Measurements from ENCODE around the gene MANEAL.

The MANEAL gene

GRCh38 chr1:37793773-37794371 is at the start of gene MANEAL:
TSS of gene MANEAL (plus strand) at chr1:37793847. CDS start at chr1:37794183, 336 bp downstream.
- Histone ChIP-seq H3K27ac (ENCODE audit: low read length) (no peak within 1 kb of the TSS), H3K4me3 (ENCODE audit: low read length in 2 of 2) (peak within 1 kb of the TSS; percentile 25 to 76), H3K4me1 (ENCODE audit: control insufficient read depth, insufficient read depth, low read length) (peaks cover 9% of the 10 kb centered on the region), H3K36me3 (ENCODE audit: control insufficient read depth in 2 of 2, insufficient read depth in 2 of 2, low read length in 2 of 2) (peaks cover 0 to 3% of the 10 kb centered on the region in 2 donors), H3K27me3 (ENCODE audit: control insufficient read depth in 1 of 2, insufficient read depth in 2 of 2, low read length in 2 of 2) (peaks cover 0 to 8% of the 10 kb centered on the region in 2 donors), H3K9ac (ENCODE audit: low read length in 2 of 2) (no peak within 1 kb of the TSS), H3K9me3 (ENCODE audit: control insufficient read depth in 2 of 2, low read length in 2 of 2) (no peaks in the 10 kb centered on the region)

- Histone ChIP-seq H3K27me3 (ENCODE audit: control insufficient read depth in 1 of 2, insufficient read depth in 2 of 2, low read length in 2 of 2) (peaks cover 5% of the 10 kb centered on the region in 2 donors), H3K4me1 (ENCODE audit: control insufficient read depth, insufficient read depth, low read length) (no peaks in the 10 kb centered on the region), H3K27ac (ENCODE audit: low read length) (no peak overlapping the region), H3K4me3 (ENCODE audit: low read length in 2 of 2) (no peak overlapping the region), H3K36me3 (ENCODE audit: control insufficient read depth in 2 of 2, insufficient read depth in 2 of 2, low read length in 2 of 2) (no peaks in the 10 kb centered on the region), H3K9me3 (ENCODE audit: control insufficient read depth in 2 of 2, low read length in 2 of 2) (peaks cover 5 to 11% of the 10 kb centered on the region in 2 donors), H3K9ac (ENCODE audit: low read length in 2 of 2) (no peak overlapping the region)
Observed at GRCh38 chr1:37746806-37747205, 46.8 kb upstream of the MANEAL start.

DNA sequence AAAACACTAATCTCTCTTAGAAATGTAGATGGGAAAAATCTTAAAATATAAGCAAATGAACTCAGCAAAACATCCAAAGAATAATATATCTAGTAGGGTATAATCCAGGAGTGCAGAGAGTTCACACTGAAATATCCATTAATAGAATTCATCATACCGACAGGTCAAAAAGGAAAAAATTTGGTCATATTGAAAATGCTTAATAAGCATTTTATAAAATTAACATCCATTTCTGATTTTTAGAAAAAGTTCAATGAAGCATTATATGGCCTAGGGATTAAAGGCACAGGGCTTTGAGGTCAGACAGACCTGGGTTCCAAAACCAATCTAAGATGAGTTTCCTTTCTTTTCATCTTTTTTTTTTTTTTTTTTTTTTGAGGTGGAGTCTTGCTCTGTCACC is 45.1 kb upstream of the MANEAL start:
- no peaks in the 10 kb centered on the region for H3K4me1 ChIP-seq (ENCODE audit: control insufficient read depth, insufficient read depth, low read length)
- H3K4me3 ChIP-seq (ENCODE audit: low read length in 2 of 2), result no peak overlapping the region
- H3K27ac ChIP-seq (ENCODE audit: low read length), result no peak overlapping the region
- no peak overlapping the region for H3K9ac ChIP-seq (ENCODE audit: low read length in 2 of 2)
- no peaks in the 10 kb centered on the region for H3K36me3 ChIP-seq (ENCODE audit: control insufficient read depth in 2 of 2, insufficient read depth in 2 of 2, low read length in 2 of 2)
- H3K9me3 ChIP-seq (ENCODE audit: control insufficient read depth in 2 of 2, low read length in 2 of 2), result peaks cover 5 to 6% of the 10 kb centered on the region in 2 donors
- peaks cover 9 to 14% of the 10 kb centered on the region in 2 donors for H3K27me3 ChIP-seq (ENCODE audit: control insufficient read depth in 1 of 2, insufficient read depth in 2 of 2, low read length in 2 of 2)

GRCh38 chr1:37752213-37752582 is 41.4 kb upstream of the MANEAL start:
- Histone ChIP-seq H3K27ac (ENCODE audit: low read length) (no peak overlapping the region), H3K27me3 (ENCODE audit: control insufficient read depth in 1 of 2, insufficient read depth in 2 of 2, low read length in 2 of 2) (peaks cover 22 to 25% of the 10 kb centered on the region in 2 donors), H3K4me1 (ENCODE audit: control insufficient read depth, insufficient read depth, low read length) (no peaks in the 10 kb centered on the region), H3K9ac (ENCODE audit: low read length in 2 of 2) (no peak overlapping the region), H3K9me3 (ENCODE audit: control insufficient read depth in 2 of 2, low read length in 2 of 2) (no peaks in the 10 kb centered on the region), H3K36me3 (ENCODE audit: control insufficient read depth in 2 of 2, insufficient read depth in 2 of 2, low read length in 2 of 2) (no peaks in the 10 kb centered on the region), H3K4me3 (ENCODE audit: low read length in 2 of 2) (no peak overlapping the region)

- H3K36me3 ChIP-seq (ENCODE audit: control insufficient read depth in 2 of 2, insufficient read depth in 2 of 2, low read length in 2 of 2), result no peaks in the 10 kb centered on the region
- peak overlapping the region in 1 of 2 donors; percentile 47 for H3K4me3 ChIP-seq (ENCODE audit: low read length in 2 of 2)
- no peaks in the 10 kb centered on the region for H3K4me1 ChIP-seq (ENCODE audit: control insufficient read depth, insufficient read depth, low read length)
- peaks cover 24 to 26% of the 10 kb centered on the region in 2 donors for H3K27me3 ChIP-seq (ENCODE audit: control insufficient read depth in 1 of 2, insufficient read depth in 2 of 2, low read length in 2 of 2)
- H3K9ac ChIP-seq (ENCODE audit: low read length in 2 of 2), result no peak overlapping the region
- no peaks in the 10 kb centered on the region for H3K9me3 ChIP-seq (ENCODE audit: control insufficient read depth in 2 of 2, low read length in 2 of 2)
- H3K27ac ChIP-seq (ENCODE audit: low read length), result no peak overlapping the region
Observed at GRCh38 chr1:37752583-37753471, 40.8 kb upstream of the MANEAL start.

- no peaks in the 10 kb centered on the region for H3K36me3 ChIP-seq (ENCODE audit: control insufficient read depth in 2 of 2, insufficient read depth in 2 of 2, low read length in 2 of 2)
- H3K4me1 ChIP-seq (ENCODE audit: control insufficient read depth, insufficient read depth, low read length), result no peaks in the 10 kb centered on the region
- peaks cover 30 to 32% of the 10 kb centered on the region in 2 donors for H3K27me3 ChIP-seq (ENCODE audit: control insufficient read depth in 1 of 2, insufficient read depth in 2 of 2, low read length in 2 of 2)
- H3K27ac ChIP-seq (ENCODE audit: low read length), result no peak overlapping the region
- H3K9me3 ChIP-seq (ENCODE audit: control insufficient read depth in 2 of 2, low read length in 2 of 2), result no peaks in the 10 kb centered on the region
- no peak overlapping the region for H3K9ac ChIP-seq (ENCODE audit: low read length in 2 of 2)
- H3K4me3 ChIP-seq (ENCODE audit: low read length in 2 of 2), result no peak overlapping the region
Observed at GRCh38 chr1:37753473-37754321, 40.0 kb upstream of the MANEAL start.

DNA sequence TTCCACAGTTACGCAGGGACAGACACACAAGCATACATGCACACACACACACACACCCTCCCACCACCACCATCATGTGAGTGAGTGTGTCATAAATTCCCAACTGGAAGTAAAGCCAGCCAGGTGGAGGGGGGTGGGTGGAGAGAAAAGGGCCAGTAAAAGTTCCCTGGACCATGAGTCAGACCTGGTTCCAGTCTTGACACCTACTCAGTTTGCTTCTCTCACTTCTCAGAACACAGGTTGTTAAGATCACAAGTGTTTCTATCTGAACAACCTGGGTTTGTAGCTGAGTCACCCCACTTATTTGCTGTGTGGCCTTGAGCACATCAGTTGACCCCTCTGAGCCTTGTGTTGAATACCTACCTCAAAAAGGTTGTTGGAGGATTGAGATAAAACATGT is 38.4 kb upstream of the MANEAL start:
- Histone ChIP-seq H3K36me3 (ENCODE audit: control insufficient read depth in 2 of 2, insufficient read depth in 2 of 2, low read length in 2 of 2) (no peaks in the 10 kb centered on the region), H3K9me3 (ENCODE audit: control insufficient read depth in 2 of 2, low read length in 2 of 2) (no peaks in the 10 kb centered on the region), H3K27me3 (ENCODE audit: control insufficient read depth in 1 of 2, insufficient read depth in 2 of 2, low read length in 2 of 2) (peaks cover 29 to 40% of the 10 kb centered on the region in 2 donors), H3K4me3 (ENCODE audit: low read length in 2 of 2) (no peak overlapping the region), H3K9ac (ENCODE audit: low read length in 2 of 2) (no peak overlapping the region), H3K4me1 (ENCODE audit: control insufficient read depth, insufficient read depth, low read length) (peaks cover 2% of the 10 kb centered on the region), H3K27ac (ENCODE audit: low read length) (no peak overlapping the region)

DNA sequence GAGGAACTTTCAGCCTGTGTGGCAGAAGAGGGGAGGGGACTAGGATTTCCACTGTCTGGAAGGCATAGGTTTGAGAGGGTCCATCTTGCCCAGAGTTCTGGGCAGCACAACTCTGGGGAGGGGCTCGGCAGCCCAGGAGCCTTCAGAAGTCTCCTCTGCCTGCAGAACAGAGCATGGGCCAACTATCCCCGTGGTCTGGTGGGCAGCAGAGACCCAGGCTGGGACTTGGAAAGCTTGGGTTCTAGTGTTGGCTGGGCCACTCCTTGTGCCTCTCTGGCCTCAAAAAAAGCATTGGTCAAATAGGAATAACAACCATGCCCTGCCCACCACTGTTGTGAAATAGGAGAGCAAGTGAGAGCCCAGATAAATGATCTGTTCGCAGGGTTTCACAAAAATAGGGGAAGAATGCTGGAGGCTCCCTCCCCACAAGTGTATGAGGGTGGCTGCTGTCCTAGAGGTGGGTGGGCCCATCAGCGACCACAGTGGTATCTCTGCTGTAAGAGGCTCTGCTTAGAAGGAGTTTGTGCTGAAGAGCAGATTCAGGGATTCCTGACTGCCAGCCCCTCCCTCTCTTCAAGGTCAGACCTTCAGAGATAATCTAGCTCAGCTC is 37.6 kb upstream of the MANEAL start:
- Histone ChIP-seq H3K27ac (ENCODE audit: low read length) (no peak overlapping the region), H3K27me3 (ENCODE audit: control insufficient read depth in 1 of 2, insufficient read depth in 2 of 2, low read length in 2 of 2) (peaks cover 29 to 42% of the 10 kb centered on the region in 2 donors), H3K9me3 (ENCODE audit: control insufficient read depth in 2 of 2, low read length in 2 of 2) (no peaks in the 10 kb centered on the region), H3K4me3 (ENCODE audit: low read length in 2 of 2) (no peak overlapping the region), H3K36me3 (ENCODE audit: control insufficient read depth in 2 of 2, insufficient read depth in 2 of 2, low read length in 2 of 2) (no peaks in the 10 kb centered on the region), H3K4me1 (ENCODE audit: control insufficient read depth, insufficient read depth, low read length) (peaks cover 2% of the 10 kb centered on the region), H3K9ac (ENCODE audit: low read length in 2 of 2) (no peak overlapping the region)

DNA sequence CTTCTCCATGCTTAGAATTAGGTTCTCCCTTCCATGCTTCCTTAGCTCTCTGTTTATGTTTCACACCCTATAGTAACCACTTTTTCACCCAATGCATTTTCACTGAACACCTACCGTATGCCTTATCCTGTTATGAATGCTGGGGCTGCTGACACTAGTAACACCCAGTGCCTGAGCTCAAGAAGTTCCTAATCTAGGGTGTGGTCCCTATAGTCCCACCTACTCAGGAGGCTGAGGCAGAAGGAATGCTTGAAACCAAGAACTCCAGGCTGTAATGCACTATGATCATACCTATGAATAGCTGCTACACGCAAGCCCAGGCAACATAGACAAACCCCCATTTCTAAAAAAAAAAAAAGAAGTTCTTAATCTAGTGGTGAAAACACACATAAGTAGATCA is 34.2 kb upstream of the MANEAL start:
- Histone ChIP-seq H3K4me1 (ENCODE audit: control insufficient read depth, insufficient read depth, low read length) (peaks cover 2% of the 10 kb centered on the region), H3K9ac (ENCODE audit: low read length in 2 of 2) (no peak overlapping the region), H3K27ac (ENCODE audit: low read length) (no peak overlapping the region), H3K36me3 (ENCODE audit: control insufficient read depth in 2 of 2, insufficient read depth in 2 of 2, low read length in 2 of 2) (no peaks in the 10 kb centered on the region), H3K9me3 (ENCODE audit: control insufficient read depth in 2 of 2, low read length in 2 of 2) (no peaks in the 10 kb centered on the region), H3K4me3 (ENCODE audit: low read length in 2 of 2) (no peak overlapping the region), H3K27me3 (ENCODE audit: control insufficient read depth in 1 of 2, insufficient read depth in 2 of 2, low read length in 2 of 2) (peaks cover 36 to 51% of the 10 kb centered on the region in 2 donors)

DNA sequence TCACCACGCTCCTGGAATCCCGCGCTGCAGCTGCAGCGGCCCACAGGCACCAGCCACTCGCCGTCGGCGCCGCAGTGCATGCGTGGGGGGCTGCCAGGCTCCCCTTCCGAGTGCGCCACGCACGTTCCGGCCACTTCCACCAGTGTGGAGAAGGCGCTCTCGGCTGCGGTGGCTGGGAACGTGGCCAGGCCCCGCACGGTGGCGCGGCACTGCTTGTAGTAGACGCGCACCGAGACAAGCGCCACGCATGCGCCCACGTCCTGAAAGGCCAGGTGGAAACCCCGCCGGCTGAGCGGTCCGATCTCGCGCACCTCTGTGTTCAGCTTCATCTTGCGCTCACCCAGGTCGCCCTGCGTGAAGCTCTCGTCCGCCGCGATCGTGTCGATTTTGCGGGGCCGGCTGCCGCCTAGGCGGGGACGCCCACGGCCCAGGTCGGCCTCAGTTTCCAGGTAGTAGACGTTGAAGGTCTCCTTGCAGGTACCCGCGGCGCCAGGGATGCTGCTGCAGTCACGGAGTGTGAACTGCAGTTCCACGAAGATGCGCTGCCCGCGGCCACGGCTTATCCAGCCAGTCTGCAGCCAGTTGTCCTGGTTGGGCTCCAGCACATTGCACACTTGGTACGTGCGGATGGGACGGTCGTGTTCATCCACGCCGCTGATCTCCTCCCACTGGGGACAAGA is 32.1 kb upstream of the MANEAL start:
- H3K4me1 ChIP-seq (ENCODE audit: control insufficient read depth, insufficient read depth, low read length), result peaks cover 2% of the 10 kb centered on the region
- H3K4me3 ChIP-seq (ENCODE audit: low read length in 2 of 2), result no peak overlapping the region
- no peaks in the 10 kb centered on the region for H3K36me3 ChIP-seq (ENCODE audit: control insufficient read depth in 2 of 2, insufficient read depth in 2 of 2, low read length in 2 of 2)
- H3K27me3 ChIP-seq (ENCODE audit: control insufficient read depth in 1 of 2, insufficient read depth in 2 of 2, low read length in 2 of 2), result peaks cover 53 to 62% of the 10 kb centered on the region in 2 donors
- no peak overlapping the region for H3K9ac ChIP-seq (ENCODE audit: low read length in 2 of 2)
- no peak overlapping the region for H3K27ac ChIP-seq (ENCODE audit: low read length)
- H3K9me3 ChIP-seq (ENCODE audit: control insufficient read depth in 2 of 2, low read length in 2 of 2), result no peaks in the 10 kb centered on the region

Data from stomach smooth muscle (tissue), 2 donors.